Mesothelial cell of epicardium (in vitro differentiated cells): ENCODE results near the gene WNT7B. TPM values are rescaled to one million over a fixed set of nuclear protein-coding genes. Genes with fewer than 3 reads are reported as not detected.

Experiments
- DNase-seq, 2 experiments: peaks; one replicate each; pipeline ENCODE4 v3.0.0; 2021; ENCODE audit warnings: low spot score in 2 of 2; ENCODE audit not compliant: unreplicated experiment in 2 of 2
- H3K27ac Mint-ChIP-seq: 2 replicates; pipeline ENCODE4 v1.8.0; 2021; ENCODE audit warnings: mixed read lengths
- H3K27me3 Mint-ChIP-seq: 2 replicates; pipeline ENCODE4 v1.8.0; 2021; ENCODE audit warnings: low read depth, mixed read lengths
- H3K36me3 Mint-ChIP-seq: 2 replicates; pipeline ENCODE4 v1.8.0; 2021; ENCODE audit warnings: mixed read lengths
- H3K4me1 Mint-ChIP-seq: 2 replicates; pipeline ENCODE4 v1.8.0; 2021; ENCODE audit warnings: mixed read lengths
- H3K4me3 Mint-ChIP-seq: 2 replicates; pipeline ENCODE4 v1.8.0; 2021; ENCODE audit warnings: mild to moderate bottlenecking, moderate library complexity, mixed read lengths
- H3K9me3 Mint-ChIP-seq: 2 replicates; pipeline ENCODE4 v1.8.0; 2021; ENCODE audit warnings: mixed read lengths
- total RNA-seq: library from RNA; stranded (reverse); gene quantifications from 3 replicates; pipeline ENCODE4 v1.2.1, GENCODE V29; 2021
- TF ChIP-seq, protein P1 (sequence below): fragments of 200-600 bp; sonication (generic); IDR thresholded peaks from one replicate; pipeline ENCODE4 v1.5.0; 2021; ENCODE audit warnings: antibody characterized with exemption; ENCODE audit not compliant: unreplicated experiment

The WNT7B gene
- total RNA-seq, 1 donor from 2014 or later: 12.0 TPM

DNA sequence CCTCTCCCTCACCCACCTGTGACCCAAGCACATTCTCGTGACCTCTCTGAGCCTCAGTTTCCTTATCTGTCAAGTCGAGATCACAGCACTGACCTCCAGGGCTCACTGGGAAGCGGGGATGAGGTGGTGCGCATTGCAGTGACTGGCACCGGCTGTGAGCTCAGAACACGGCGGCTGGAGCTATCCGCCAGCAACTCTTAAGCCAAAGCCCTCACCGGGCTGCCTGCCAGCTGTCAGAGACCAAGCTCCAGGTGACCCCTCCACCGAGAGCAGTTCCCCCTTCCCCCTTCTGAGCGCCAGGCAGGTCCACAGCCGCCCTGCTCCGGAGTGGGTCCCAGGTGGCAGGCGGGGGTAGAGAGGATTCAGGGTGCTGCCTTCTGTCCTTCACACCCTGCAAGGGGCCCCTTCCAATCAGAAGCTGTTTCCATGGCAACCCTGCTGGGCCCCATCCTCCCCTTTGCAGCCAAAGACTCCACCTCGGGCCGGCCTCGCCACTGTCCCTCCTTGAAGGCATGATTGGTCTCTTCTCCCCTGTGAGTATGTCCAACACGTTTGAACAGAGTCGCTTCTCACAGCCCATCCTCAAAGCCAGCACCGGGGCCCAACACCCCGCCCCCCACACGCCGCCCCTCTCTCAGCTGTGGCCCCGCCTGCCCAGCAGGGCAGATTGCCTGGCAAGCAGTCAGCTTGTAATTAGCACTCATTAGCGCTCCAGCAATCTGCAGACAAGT, 98.7 kb downstream of the WNT7B start:
- Mint-ChIP-seq H3K27me3 (peaks cover 18% of the 10 kb centered on the region), H3K4me3 (no peak overlapping the region), H3K4me1 (peaks cover 17% of the 10 kb centered on the region), H3K36me3 (no peaks in the 10 kb centered on the region), H3K9me3 (peaks cover 10% of the 10 kb centered on the region), H3K27ac (no peak overlapping the region)
- peak; percentile 18 to 38 for DNase-seq
- TF ChIP-seq, protein P1, sequence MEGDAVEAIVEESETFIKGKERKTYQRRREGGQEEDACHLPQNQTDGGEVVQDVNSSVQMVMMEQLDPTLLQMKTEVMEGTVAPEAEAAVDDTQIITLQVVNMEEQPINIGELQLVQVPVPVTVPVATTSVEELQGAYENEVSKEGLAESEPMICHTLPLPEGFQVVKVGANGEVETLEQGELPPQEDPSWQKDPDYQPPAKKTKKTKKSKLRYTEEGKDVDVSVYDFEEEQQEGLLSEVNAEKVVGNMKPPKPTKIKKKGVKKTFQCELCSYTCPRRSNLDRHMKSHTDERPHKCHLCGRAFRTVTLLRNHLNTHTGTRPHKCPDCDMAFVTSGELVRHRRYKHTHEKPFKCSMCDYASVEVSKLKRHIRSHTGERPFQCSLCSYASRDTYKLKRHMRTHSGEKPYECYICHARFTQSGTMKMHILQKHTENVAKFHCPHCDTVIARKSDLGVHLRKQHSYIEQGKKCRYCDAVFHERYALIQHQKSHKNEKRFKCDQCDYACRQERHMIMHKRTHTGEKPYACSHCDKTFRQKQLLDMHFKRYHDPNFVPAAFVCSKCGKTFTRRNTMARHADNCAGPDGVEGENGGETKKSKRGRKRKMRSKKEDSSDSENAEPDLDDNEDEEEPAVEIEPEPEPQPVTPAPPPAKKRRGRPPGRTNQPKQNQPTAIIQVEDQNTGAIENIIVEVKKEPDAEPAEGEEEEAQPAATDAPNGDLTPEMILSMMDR: no peak

DNA sequence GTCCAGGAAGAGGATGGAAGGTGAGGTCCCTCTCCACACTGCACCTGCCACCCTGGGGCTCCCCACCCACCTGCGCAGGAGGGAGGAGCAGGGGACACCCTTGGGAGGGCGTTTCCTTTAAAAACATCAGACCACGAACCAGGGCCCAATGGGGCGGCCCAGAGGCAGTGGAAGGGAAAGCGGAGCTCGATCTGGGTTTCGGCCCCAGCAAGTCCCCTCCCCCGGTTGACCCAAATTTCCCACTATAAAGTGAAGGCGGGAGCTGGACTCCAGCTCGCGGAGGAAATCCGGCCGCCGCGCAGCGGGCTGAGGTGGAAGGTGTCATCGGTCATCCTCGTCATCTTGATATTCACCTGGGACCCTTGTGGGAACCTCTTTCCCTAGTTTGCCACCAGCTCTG, 99.3 kb downstream of the WNT7B start:
- TF ChIP-seq, protein P1: no peak
- H3K27ac Mint-ChIP-seq: no peak overlapping the region
- no peak overlapping the region for H3K4me3 Mint-ChIP-seq
- peaks cover 4% of the 10 kb centered on the region for H3K36me3 Mint-ChIP-seq
- DNase-seq: peak in 1 of 2 experiments; percentile 33
- H3K4me1 Mint-ChIP-seq: peaks cover 17% of the 10 kb centered on the region
- H3K9me3 Mint-ChIP-seq: peaks cover 16% of the 10 kb centered on the region
- peaks cover 18% of the 10 kb centered on the region for H3K27me3 Mint-ChIP-seq

DNA sequence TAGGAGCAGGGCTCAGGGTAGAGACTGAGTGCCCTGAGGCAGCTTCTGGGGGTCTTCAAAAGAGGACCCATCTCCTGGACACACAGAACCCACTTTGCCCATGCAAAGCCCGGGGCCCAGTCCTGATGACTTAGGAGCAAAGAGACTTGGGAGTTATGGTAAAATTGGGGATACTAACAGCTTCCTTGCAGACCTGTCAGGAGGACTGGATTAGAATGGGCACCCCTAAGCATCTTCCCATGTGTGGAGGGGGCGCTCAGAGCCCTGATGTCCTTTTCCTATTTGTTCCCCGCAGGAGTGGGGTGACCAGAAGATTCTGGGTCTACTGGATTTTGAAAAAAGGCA, 100.0 kb downstream of the WNT7B start:
- Mint-ChIP-seq H3K27me3 (peaks cover 18% of the 10 kb centered on the region), H3K4me1 (peaks cover 17% of the 10 kb centered on the region), H3K9me3 (peaks cover 17% of the 10 kb centered on the region), H3K4me3 (no peak overlapping the region), H3K27ac (no peak overlapping the region), H3K36me3 (peaks cover 5% of the 10 kb centered on the region)
- TF ChIP-seq, protein P1: no peak
- peak in 1 of 2 experiments; percentile 22 for DNase-seq

DNA sequence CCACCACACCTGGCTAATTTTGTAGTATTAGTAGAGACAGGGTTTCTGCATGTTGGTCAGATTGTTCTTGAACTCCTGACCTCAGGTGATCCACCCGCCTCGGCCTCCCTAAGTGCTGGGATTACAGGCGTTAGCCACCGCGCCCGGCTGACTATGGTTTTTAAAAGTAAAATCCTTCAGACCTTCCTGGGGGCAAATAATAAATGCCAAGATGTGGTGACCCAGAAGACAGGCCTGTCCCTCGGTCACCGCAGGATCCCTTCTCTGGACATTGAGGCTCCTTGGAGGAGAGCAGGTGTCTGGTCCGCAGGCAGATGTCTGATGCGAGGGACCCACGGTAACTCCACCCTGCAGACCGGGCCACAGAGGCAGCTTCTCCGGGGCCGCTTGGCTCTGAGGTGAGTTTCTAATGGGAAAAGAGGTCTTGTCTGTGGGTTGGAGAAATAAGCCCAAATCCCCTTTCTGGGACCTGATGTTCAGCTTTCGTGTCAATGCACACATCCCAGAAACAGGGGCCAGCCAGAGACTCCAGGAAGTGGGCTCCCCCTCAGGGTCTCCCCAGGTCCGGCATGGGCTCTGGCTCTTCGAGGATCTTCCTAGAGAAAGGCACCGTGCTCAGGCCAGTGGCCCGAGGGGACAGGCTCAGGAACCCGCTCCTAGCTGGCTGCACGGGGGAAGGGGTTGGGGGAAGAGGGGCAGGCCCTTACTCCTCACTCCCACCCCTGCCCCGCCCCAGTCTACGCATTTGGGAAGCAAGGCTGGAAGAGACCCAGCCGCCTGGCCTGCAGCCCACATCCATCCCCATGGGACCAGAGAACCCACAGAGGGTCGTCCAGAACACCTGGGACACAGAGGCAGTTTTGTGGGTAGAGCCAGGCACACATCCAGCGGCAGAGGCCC, 100.6 kb downstream of the WNT7B start:
- peaks cover 16% of the 10 kb centered on the region for H3K27me3 Mint-ChIP-seq

DNA sequence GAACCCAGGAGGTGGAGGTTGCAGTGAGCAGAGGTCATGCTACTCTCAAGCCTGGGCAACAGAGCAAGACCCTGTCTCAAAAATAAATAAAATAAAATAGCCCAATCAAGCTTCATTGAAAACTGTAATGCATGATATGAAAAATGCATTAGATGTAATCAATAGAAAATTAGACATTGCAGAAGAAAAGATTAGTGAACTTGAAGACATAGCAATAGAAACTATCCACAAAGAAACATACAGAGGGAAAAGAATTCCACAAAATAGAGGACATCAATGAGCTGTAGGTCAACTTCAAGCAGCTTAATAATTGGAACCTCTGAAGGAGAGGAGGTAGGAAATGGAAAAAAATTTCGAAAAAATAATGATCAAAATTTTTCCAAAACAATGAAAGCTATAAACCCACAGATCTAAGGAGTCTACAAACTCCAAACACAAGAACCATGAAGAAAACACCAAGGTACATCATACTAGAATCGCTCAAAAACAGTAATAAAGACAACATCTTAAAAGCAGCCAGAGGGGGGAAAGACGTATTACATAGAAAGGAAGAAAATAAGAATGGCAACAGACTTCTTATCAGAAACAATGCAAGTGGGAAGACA, 104.2 kb downstream of the WNT7B start:
- Mint-ChIP-seq H3K9me3 (peaks cover 17% of the 10 kb centered on the region), H3K4me1 (peaks cover 17% of the 10 kb centered on the region), H3K27me3 (peaks cover 34% of the 10 kb centered on the region), H3K27ac (no peak overlapping the region), H3K36me3 (peaks cover 7% of the 10 kb centered on the region), H3K4me3 (no peak overlapping the region)
- no peak for DNase-seq
- TF ChIP-seq, protein P1: no peak

More for the DNA sequence above, 100.6 kb downstream of the WNT7B start:
- Mint-ChIP-seq H3K9me3 (peaks cover 17% of the 10 kb centered on the region), H3K27ac (no peak overlapping the region), H3K4me3 (no peak overlapping the region), H3K36me3 (peaks cover 7% of the 10 kb centered on the region), H3K4me1 (peaks cover 17% of the 10 kb centered on the region)
- TF ChIP-seq, protein P1: no peak
- DNase-seq: peak; percentile 15 to 35
